GM12878 (cell line): ENCODE results near the gene PRDM12. TPM values are rescaled to one million over a fixed set of nuclear protein-coding genes. Genes with fewer than 3 reads are reported as not detected.

Experiments used
- ATAC-seq: fragments of 200-7000 bp; cut with Tn5 transposase; 3 replicates; pipeline ENCODE4 v1.9.1; 2020; ENCODE audit warnings: mild to moderate bottlenecking, moderate library complexity
- BruUV-seq: library from RNA; stranded (reverse); fragments of 400-500 nt; replicated peaks from 2 replicates; lab custom pipeline; 2021; lab: Mats Ljungman, UMichigan
- CTCF ChIA-PET: fragments of 300-600 bp; sonication (Branson Sonifier 250); formaldehyde crosslinking; extraction: SDS; loops from one replicate; lab custom pipeline; 2021; ENCODE audit warnings: inconsistent platforms; lab: Yijun Ruan, JAX
- POLR2A ChIA-PET: fragments of 350-600 bp; formaldehyde crosslinking; extraction: SDS; loops from one replicate; lab custom pipeline; 2021; ENCODE audit warnings: inconsistent platforms; lab: Charles Lee
- RAD21 ChIA-PET: fragments of 300-600 bp; sonication (Branson Sonifier 250); formaldehyde crosslinking; loops from one replicate; lab custom pipeline; 2023; ENCODE audit warnings: antibody characterized with exemption; ENCODE audit not compliant: unreplicated experiment; lab: Charles Lee
- SMC1A ChIA-PET: fragments of 300-600 bp; sonication (Branson Sonifier 250); formaldehyde crosslinking; loops from one replicate; lab custom pipeline; 2023; ENCODE audit not compliant: unreplicated experiment, uncharacterized antibody; lab: Charles Lee
- DNase-seq: peaks from one replicate; pipeline ENCODE4 v3.0.0-alpha.2; 2011; ENCODE audit warnings: low read depth, low spot score
- FAIRE-seq: peaks from 3 replicates; lab custom pipeline; 2011; peaks lifted over from hg19 to GRCh38; lab: Jason Lieb, UNC
- H2AFZ ChIP-seq: 2 replicates; pipeline ENCODE4 v1.6.0; 2011; ENCODE audit warnings: low read depth, low read length, control low read depth; ENCODE audit not compliant: control insufficient read depth
- H3K27ac ChIP-seq: 2 replicates; pipeline ENCODE4 v1.5.1; 2011; ENCODE audit warnings: control low read depth; ENCODE audit not compliant: control insufficient read depth, insufficient read depth
- H3K27me3 ChIP-seq, 2 experiments: replicated peaks in 1 of 2; 2 replicates each; pipeline versions ENCODE4 v1.6.0 to v1.6.1; 2011; ENCODE audit warnings: low read length in 1 of 2; ENCODE audit not compliant: control insufficient read depth in 2 of 2, insufficient read depth in 2 of 2
- H3K36me3 ChIP-seq, 2 experiments: 2 replicates each; pipeline ENCODE4 v1.5.1; 2011; ENCODE audit warnings: low read length in 1 of 2; ENCODE audit not compliant: control insufficient read depth in 2 of 2, insufficient read depth in 2 of 2
- H3K4me1 ChIP-seq: 2 replicates; pipeline ENCODE4 v1.6.1; 2011; ENCODE audit warnings: mild to moderate bottlenecking, low read length, moderate library complexity, mixed read lengths; ENCODE audit not compliant: control insufficient read depth, insufficient read depth
- H3K4me2 ChIP-seq: 2 replicates; pipeline ENCODE4 v1.6.0; 2011; ENCODE audit warnings: control low read depth; ENCODE audit not compliant: control insufficient read depth, insufficient read depth
- H3K4me3 ChIP-seq: fragments of 200-600 bp; sonication (generic); 2 replicates; pipeline ENCODE4 v1.5.1; 2016
- H3K79me2 ChIP-seq: 2 replicates; pipeline ENCODE4 v1.6.0; 2011; ENCODE audit warnings: low read length; ENCODE audit not compliant: control insufficient read depth, insufficient read depth
- H3K9ac ChIP-seq: 2 replicates; pipeline ENCODE4 v1.8.0; 2011; ENCODE audit warnings: low read length, control low read depth, mixed read lengths; ENCODE audit not compliant: control insufficient read depth, insufficient read depth
- H3K9me3 ChIP-seq: replicated peaks from 3 replicates; pipeline ENCODE4 v1.5.1; 2011; ENCODE audit warnings: mild to moderate bottlenecking, low read length; ENCODE audit not compliant: control insufficient read depth, insufficient read depth
- H4K20me1 ChIP-seq: 2 replicates; pipeline ENCODE4 v1.6.0; 2011; ENCODE audit not compliant: control insufficient read depth, insufficient read depth
- ATF7 ChIP-seq: fragments of 450-650 bp; IDR thresholded peaks from 2 replicates; pipeline ENCODE4 v1.6.1; 2016; ENCODE audit warnings: low read depth, mild to moderate bottlenecking
- BRCA1 ChIP-seq: IDR thresholded peaks from 2 replicates; pipeline ENCODE4 v1.6.1; 2011; ENCODE audit warnings: low read depth, low read length, improper control_type of control experiment
- CBFB ChIP-seq: IDR thresholded peaks from 2 replicates; pipeline ENCODE4 v1.6.1; 2016; ENCODE audit warnings: antibody characterized with exemption, low read depth
- CBX3 ChIP-seq: fragments of 200-600 bp; sonication (generic); IDR thresholded peaks from 2 replicates; pipeline ENCODE4 v1.6.1; 2016; ENCODE audit warnings: low read depth, borderline replicate concordance
- CEBPZ ChIP-seq: fragments of 150-350 bp; IDR thresholded peaks from 2 replicates; pipeline ENCODE4 v1.6.1; 2016; ENCODE audit warnings: low read depth, low read length
- CHD4 ChIP-seq: fragments of 200-600 bp; sonication (generic); IDR thresholded peaks from 2 replicates; pipeline ENCODE4 v1.6.1; 2016; ENCODE audit warnings: mild to moderate bottlenecking
- CTCF ChIP-seq, 3 experiments: IDR thresholded peaks in 2 of 3; conservative IDR thresholded peaks in 1 of 3; 2 replicates each; pipeline ENCODE4 v1.5.1; 2011; ENCODE audit warnings: low read depth in 3 of 3, low read length in 3 of 3, mild to moderate bottlenecking in 3 of 3, control low read depth in 2 of 3, moderate library complexity in 2 of 3, inconsistent platforms in 1 of 3, mixed read lengths in 1 of 3; ENCODE audit not compliant: control insufficient read depth in 2 of 3, insufficient read depth in 1 of 3; ENCODE audit errors: extremely low read depth in 1 of 3
- E2F4 ChIP-seq: IDR thresholded peaks from 2 replicates; pipeline ENCODE4 v1.6.1; 2012; ENCODE audit warnings: low read depth, low read length, improper control_type of control experiment
- HCFC1 ChIP-seq: fragments of 150-350 bp; IDR thresholded peaks from 2 replicates; pipeline ENCODE4 v1.6.1; 2014; ENCODE audit warnings: low read length
- NBN ChIP-seq: fragments of 450-650 bp; IDR thresholded peaks from 2 replicates; pipeline ENCODE4 v1.6.1; 2016
- NFIC ChIP-seq: IDR thresholded peaks from 2 replicates; pipeline ENCODE4 v1.6.1; 2012; ENCODE audit warnings: low read depth, mild to moderate bottlenecking, inconsistent platforms, low read length, moderate library complexity
- NFYA ChIP-seq: IDR thresholded peaks from 2 replicates; pipeline ENCODE4 v1.6.1; 2011; ENCODE audit warnings: low read depth, mild to moderate bottlenecking, low read length, improper control_type of control experiment, borderline replicate concordance
- PBX3 ChIP-seq: IDR thresholded peaks from 2 replicates; pipeline ENCODE4 v1.6.1; 2011; ENCODE audit warnings: mild to moderate bottlenecking, low read depth, low read length, moderate library complexity; ENCODE audit not compliant: insufficient replicate concordance
- PML ChIP-seq: IDR thresholded peaks from 2 replicates; pipeline ENCODE4 v1.6.1; 2012; ENCODE audit warnings: low read length, inconsistent platforms
- STAT3 ChIP-seq: IDR thresholded peaks from 2 replicates; pipeline ENCODE4 v1.6.1; 2011; ENCODE audit warnings: low read depth, low read length, improper control_type of control experiment
- SUZ12 ChIP-seq: fragments of 200-600 bp; sonication (generic); IDR thresholded peaks from one replicate; pipeline ENCODE4 v1.6.1; 2018; ENCODE audit warnings: antibody characterized with exemption, mild to moderate bottlenecking; ENCODE audit not compliant: unreplicated experiment
- TARDBP ChIP-seq: IDR thresholded peaks from 2 replicates; pipeline ENCODE4 v1.6.1; 2016; ENCODE audit warnings: borderline replicate concordance
- ZSCAN29 ChIP-seq: fragments of 450-650 bp; IDR thresholded peaks from 2 replicates; pipeline ENCODE4 v1.6.1; 2017; ENCODE audit warnings: mild to moderate bottlenecking, moderate library complexity
- WGBS: methylation state at CpG from one replicate; pipeline ENCODE4 v1.1.6; 2016; ENCODE audit warnings: low lambda C conversion rate; ENCODE audit not compliant: insufficient replicate concordance, insufficient coverage; ENCODE audit errors: missing lambda C conversion rate; 5-methylcytosine and 5-hydroxymethylcytosine counted together
- in situ Hi-C: fragments of 300-500 bp; cut with MboI; formaldehyde crosslinking; loops from 9 replicates; pipeline ENCODE4 v1.14.3; 2018; ENCODE audit warnings: mixed read lengths
- intact Hi-C: fragments of 100-400 bp; cut with micrococcal nuclease; formaldehyde crosslinking; loops from one replicate; pipeline ENCODE4 v1.14.2; 2022; ENCODE audit not compliant: unreplicated experiment
- polyA plus RNA-seq, 11 experiments: library from polyadenylated mRNA; depleted of rRNA in 4 of 11; unstranded in 6 of 11; stranded (reverse) in 5 of 11; fragments of >200 nt; fragmentation: Nextera tagmentation in 4 of 11; fragmentation: Illumina TruSeq in 1 of 11; extraction: Ambion mirVana in 4 of 11; extraction: Trizol in 1 of 11; gene quantifications; 1 replicate in 1 of 11; 2 replicates in 10 of 11; pipeline versions ENCODE4 v1.2.1 to v1.2.3, GENCODE V29; 2011 to 2016; ENCODE audit warnings: inconsistent platforms in 2 of 11, missing spikeins in 2 of 11, low read depth in 1 of 11
- total RNA-seq, 4 experiments: library from RNA; depleted of rRNA in 3 of 4; stranded (reverse); fragments of >200 nt in 3 of 4; fragmentation: Illumina TruSeq in 1 of 4; extraction: Trizol in 1 of 4; gene quantifications; 2 replicates each; pipeline versions ENCODE4 v1.2.1 to v1.2.3, GENCODE V29; 2013 to 2021

The PRDM12 gene
- total and polyA plus RNA-seq, 10 of the 15 experiments (the other 5 are each of a cell fraction or from before 2014, with no cell fraction given), result not detected

GRCh38 chr9:130720762-130721161, 56.4 kb downstream of the PRDM12 start:
- ATAC-seq (no peak), DNase-seq (no peak), FAIRE-seq (no peak)
- intact Hi-C loops, result no loop called here
- Histone ChIP-seq H3K4me3 (no peak overlapping the region), H3K79me2 (peaks cover 20% of the 10 kb centered on the region), H3K9ac (no peak overlapping the region), H3K36me3 (no peaks in the 10 kb centered on the region), H3K4me1 (no peaks in the 10 kb centered on the region), H2AFZ (no peak overlapping the region), H3K9me3 (no peaks in the 10 kb centered on the region), H4K20me1 (no peaks in the 10 kb centered on the region), H3K4me2 (no peak overlapping the region), H3K27ac (no peak overlapping the region), H3K27me3 (no peaks in the 10 kb centered on the region)
- in situ Hi-C loops, result no loop called here
- CTCF ChIA-PET, result interaction anchor here (1.0 to 1.3 kb wide), 2 partner anchors 14 to 25 kb away, joined by 3 read pairs; no protein-coding TSS in a partner anchor
- TF ChIP-seq BRCA1 (no peak), NBN (no peak), CEBPZ (no peak), PBX3 (no peak), ZSCAN29 (no peak), E2F4 (no peak), SUZ12 (no peak), STAT3 (no peak), PML (no peak), CBFB (no peak), NFYA (no peak), NFIC (no peak), CHD4 (no peak), CTCF (IDR thresholded peaks at IDR 0.05 in 2 of 3, conservative IDR thresholded peaks at IDR 0.05 in 1 of 3; ENCODE audit: control insufficient read depth in 2 of 3, extremely low read depth in 1 of 3, insufficient read depth in 1 of 3, low read depth in 3 of 3, low read length in 3 of 3) (no peak), TARDBP (no peak), CBX3 (no peak), HCFC1 (no peak), ATF7 (no peak)
- RAD21 ChIA-PET, result no interaction called here
- 95% methylated on average over 10 of the region's 10 CpGs for WGBS
- BruUV-seq, result no TSS peak
- SMC1A ChIA-PET, result interaction anchor here (1.1 kb wide), 1 partner anchor 150 kb away, joined by 4 read pairs; no protein-coding TSS in a partner anchor
- POLR2A ChIA-PET, result no interaction called here
